HL-60/S4 (cell line): ENCODE data around the gene RABGGTA.

ENCODE experiments used
- in situ Hi-C: fragments of 300-500 bp; cut with MboI; formaldehyde crosslinking; loops from 2 replicates; pipeline ENCODE4 v1.14.3; 2022; ENCODE audit warnings: low sequenced_read_pairs

Gene RABGGTA

GRCh38 chr14:24304019-24304387 is 32.6 kb upstream of the RABGGTA start:
- in situ Hi-C loops: no loop called here

- in situ Hi-C loops: no loop called here
Observed at GRCh38 chr14:24300326-24300980, 29.1 kb upstream of the RABGGTA start.

DNA sequence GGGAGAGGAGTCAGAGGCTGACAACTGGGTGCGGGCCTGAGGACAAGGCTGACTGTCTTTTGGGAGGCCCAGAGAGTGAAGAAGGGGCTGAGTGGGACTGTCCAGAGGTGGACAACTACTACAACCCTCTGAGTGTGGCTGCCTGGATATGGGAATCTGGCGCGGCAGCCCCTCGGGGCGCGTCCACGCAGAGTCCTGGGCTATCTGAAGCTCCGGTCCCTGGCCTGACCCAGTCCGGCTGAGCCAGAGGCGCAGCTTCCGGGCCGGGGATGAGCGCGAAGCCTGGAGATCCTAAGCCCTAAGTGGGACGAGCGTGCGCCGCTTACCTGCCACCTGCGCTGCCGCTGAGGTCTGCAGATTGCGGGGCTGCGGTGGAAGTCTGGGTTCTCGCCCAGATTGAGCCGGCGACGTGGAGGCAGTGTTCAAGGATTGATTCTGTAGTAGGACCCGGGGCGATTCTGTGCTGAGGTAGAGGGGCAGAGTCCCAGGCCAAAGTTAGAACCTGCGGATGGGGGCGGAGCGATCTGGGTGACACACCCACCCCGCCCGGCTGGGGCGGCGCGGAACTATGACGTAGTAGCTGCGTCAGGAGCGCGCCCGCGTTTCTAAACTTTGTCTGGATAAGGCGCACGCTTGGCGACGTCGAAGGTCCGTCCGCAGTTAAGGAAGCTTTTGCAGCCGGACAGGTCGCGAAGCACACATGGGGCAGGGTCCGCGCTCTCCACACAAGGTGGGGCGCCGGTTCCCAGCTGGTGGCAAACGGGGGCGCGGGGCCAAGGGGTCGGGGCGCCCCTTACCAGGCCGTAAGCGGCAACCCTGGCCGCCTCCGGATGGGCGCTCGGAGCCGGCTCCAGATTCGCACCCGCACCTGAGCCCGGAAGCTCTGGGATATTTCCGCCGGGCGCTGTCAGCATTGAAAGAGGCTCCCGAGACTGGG is 28.1 kb upstream of the RABGGTA start, which contains the start of the genes DHRS1 and NOP9:
Gene DHRS1, minus strand, starts transcription at position 526 of the 937 bp plus-strand sequence. CDS start 674 bp downstream, outside the sequence.
Gene NOP9, plus strand, starts transcription at position 596 of the 937 bp plus-strand sequence. Its CDS starts 105 bp downstream, at position 701.
- in situ Hi-C loops: loop anchor here (10.0 kb wide), 1 partner anchor 245 kb away; the partner anchor contains the start of gene CARMIL3

DNA sequence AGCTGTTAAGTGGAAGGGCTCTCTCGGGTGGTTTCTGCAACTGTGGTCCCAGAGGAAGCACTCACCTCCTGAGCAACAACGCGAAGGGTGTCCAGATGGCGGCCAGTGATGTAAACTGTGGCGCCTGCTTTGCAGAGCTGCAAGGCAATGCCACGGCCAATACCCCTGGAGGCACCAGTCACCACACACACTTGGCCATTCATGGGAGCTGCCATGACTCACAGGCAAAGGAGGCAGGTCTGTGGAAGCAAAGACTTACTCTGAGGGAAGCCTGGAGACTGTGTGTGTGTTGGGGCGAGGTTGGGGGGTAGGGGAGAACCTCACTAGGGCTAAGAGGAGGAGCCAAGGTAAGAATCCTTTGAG is 27.5 kb upstream of the RABGGTA start:
- in situ Hi-C loops: loop anchor here (10.0 kb wide), 1 partner anchor 244 kb away; the partner anchor contains the start of gene CARMIL3

DNA sequence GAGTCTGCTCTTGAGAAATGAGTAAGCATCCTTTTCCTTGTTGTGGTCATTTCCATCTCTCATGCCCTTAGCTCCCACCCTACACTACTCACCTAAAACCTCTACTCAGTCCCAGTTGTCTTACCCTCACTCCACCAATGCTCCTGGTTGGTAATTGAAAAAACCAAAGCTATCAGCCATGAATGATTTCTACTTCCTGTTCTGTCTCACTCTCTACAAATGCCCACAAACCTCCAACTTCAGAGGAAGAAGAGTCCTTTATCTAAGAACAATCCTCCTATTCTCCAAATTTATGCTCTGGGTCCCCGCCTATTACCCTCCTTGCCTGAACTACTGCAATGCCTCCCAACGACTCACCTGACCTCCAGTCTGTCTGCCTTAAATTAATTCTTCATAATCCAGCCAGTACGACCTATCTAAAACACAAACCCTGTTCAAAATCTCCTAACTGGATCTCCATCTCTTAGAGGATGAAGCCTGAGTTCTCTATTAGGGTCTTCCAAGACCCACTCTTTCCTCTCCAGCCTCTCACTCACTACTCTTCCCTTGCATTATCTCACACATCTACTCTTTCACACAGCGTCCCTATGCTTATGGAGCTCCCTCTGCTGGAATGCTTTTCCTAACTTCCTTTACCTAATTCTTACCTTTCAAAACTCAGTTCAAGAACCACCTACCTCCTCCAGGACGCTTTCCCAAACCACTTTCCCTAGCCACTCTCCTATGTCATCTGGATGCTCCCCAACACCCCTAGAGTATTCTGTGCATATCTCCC is 26.0 kb upstream of the RABGGTA start:
- in situ Hi-C loops: loop anchor here (10.0 kb wide), 1 partner anchor 243 kb away; the partner anchor contains the start of gene CARMIL3

DNA sequence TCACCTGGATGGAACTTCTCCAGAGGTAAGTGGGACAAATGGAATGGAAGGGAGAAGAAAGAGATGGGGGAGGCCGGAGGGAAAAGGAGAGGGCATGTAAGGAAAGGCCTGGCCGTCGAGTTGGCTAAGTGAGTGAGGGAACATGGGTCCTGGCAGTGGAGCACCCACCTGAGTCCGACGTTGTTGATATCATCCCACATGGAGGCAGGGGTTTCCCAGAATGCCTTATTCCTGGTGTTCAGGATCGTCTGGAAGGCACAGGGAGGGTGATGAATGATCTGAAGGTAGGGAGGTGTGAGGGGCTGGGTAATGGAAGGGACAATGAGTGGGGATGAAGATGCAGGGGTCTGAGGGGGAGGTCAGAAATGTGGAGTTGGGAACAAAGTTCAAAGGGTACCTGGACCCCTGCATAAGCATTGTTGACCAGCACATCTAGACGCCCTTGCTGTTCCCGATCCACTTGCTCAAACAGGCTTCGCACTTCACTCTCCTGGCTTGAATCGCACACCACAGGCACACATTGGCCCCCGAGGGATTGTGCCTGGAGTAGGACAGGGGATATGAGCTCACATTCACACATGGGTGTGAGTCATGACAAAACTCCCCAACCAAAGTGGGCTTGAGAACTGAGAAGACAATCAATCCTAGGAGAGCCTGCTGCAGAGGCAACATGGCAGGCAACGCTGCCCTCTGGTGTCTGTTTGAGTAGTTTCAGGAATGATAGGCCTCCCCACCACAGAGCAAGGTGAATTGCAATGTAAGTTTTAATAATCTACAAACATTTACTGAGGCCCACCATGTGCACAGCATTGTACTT is 25.2 kb upstream of the RABGGTA start:
- in situ Hi-C loops: loop anchor here (10.0 kb wide), 1 partner anchor 242 kb away; the partner anchor contains the start of gene CARMIL3

- in situ Hi-C loops: loop anchor here (5.0 to 10.0 kb wide), 2 partner anchors 46 to 239 kb away; partner anchors contain the start of gene CARMIL3
Observed at GRCh38 chr14:24293525-24293924, 22.1 kb upstream of the RABGGTA start.

- in situ Hi-C loops: loop anchor here (5.0 to 10.0 kb wide), 2 partner anchors 45 to 237 kb away; partner anchors contain the start of gene CARMIL3
Observed at GRCh38 chr14:24292118-24292807, 20.9 kb upstream of the RABGGTA start.

GRCh38 chr14:24291446-24292117 is 20.2 kb upstream of the RABGGTA start:
- in situ Hi-C loops: loop anchor here (5.0 to 10.0 kb wide), 2 partner anchors 44 to 237 kb away; partner anchors contain the start of gene CARMIL3

- in situ Hi-C loops: loop anchor here (5.0 to 10.0 kb wide), 2 partner anchors 43 to 236 kb away; partner anchors contain the start of gene CARMIL3
Observed at GRCh38 chr14:24290746-24291145, 19.3 kb upstream of the RABGGTA start.

GRCh38 chr14:24289649-24290280 is 18.4 kb upstream of the RABGGTA start:
- in situ Hi-C loops: loop anchor here (5.0 to 10.0 kb wide), 2 partner anchors 42 to 235 kb away; partner anchors contain the start of gene CARMIL3

DNA sequence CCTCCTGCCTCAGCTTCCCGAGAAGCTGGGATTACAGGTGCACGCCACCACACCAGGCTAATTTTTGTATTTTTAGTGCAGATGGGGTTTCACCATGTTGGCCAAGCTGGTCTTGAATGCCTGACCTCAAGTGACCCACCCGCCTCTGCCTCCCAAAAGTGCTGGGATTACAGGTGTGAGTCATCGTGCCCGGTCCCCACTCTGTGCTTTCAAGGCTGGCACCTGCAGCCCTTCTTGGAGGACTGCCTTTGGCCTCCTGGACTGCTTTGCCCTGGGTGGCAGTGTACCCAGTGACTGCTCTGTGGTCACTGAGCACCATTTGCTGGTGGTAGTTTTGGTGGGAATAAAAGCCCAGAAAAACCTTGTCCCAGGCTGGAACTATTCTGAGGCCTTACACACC is 15.6 kb upstream of the RABGGTA start:
- in situ Hi-C loops: no loop called here

GRCh38 chr14:24285351-24285750 is 14.0 kb upstream of the RABGGTA start:
- in situ Hi-C loops: no loop called here

- in situ Hi-C loops: no loop called here
Observed at GRCh38 chr14:24284501-24285035, 13.2 kb upstream of the RABGGTA start.

- in situ Hi-C loops: no loop called here
Observed at GRCh38 chr14:24283796-24284460, 12.5 kb upstream of the RABGGTA start.

GRCh38 chr14:24282736-24283135 is 11.3 kb upstream of the RABGGTA start:
- in situ Hi-C loops: no loop called here

- in situ Hi-C loops: no loop called here
Observed at GRCh38 chr14:24281636-24282035, 10.2 kb upstream of the RABGGTA start.
